Brain microvascular endothelial cell (primary cell): ENCODE measurements around the gene SUCO.
"Not testable (repeated sequence)": the region's sequence is repeated elsewhere in the genome, so short reads cannot be mapped to it uniquely, and the experiment has no call there.

Experiments
- DNase-seq: peaks from one replicate; pipeline ENCODE4 v3.0.0-alpha.2; 2020
- H3K27ac ChIP-seq: fragments of 250-450 bp; sonication (Bioruptor Pico); 2 replicates; pipeline ENCODE4 v1.5.1; 2020; ENCODE audit warnings: mild to moderate bottlenecking, moderate library complexity
- H3K27me3 ChIP-seq: fragments of 250-450 bp; sonication (Bioruptor Pico); replicated peaks from 2 replicates; pipeline ENCODE4 v1.5.1; 2020; ENCODE audit warnings: mild to moderate bottlenecking
- H3K36me3 ChIP-seq: fragments of 250-450 bp; sonication (Bioruptor Pico); replicated peaks from 2 replicates; pipeline ENCODE4 v1.5.1; 2020; ENCODE audit warnings: mild to moderate bottlenecking
- H3K4me3 ChIP-seq: 2 replicates; pipeline ENCODE4 v1.5.1; 2011; ENCODE audit warnings: low read depth, mild to moderate bottlenecking, control low read depth, low read length, moderate library complexity
- CTCF ChIP-seq: IDR thresholded peaks from 2 replicates; pipeline ENCODE4 v1.5.1; 2011; ENCODE audit warnings: low read depth, mild to moderate bottlenecking, moderate library complexity, low read length, control low read depth, inconsistent platforms; ENCODE audit errors: missing control alignments
- in situ Hi-C: cut with HindIII; loops from 2 replicates; pipeline ENCODE4 v1.10.0; 2017; ENCODE audit warnings: low sequenced_read_pairs, low pct_ligation_motif_present

The SUCO gene

GRCh38 chr1:172582889-172583288 lies 49.9 kb downstream of the SUCO start:
- DNase-seq: no peak
- Histone ChIP-seq H3K36me3 (peaks cover 6% of the 10 kb centered on the region), H3K4me3 (no peak overlapping the region), H3K27me3 (no peaks in the 10 kb centered on the region), H3K27ac (no peak overlapping the region)
- peak; percentile 6 for TF ChIP-seq CTCF
- in situ Hi-C loops: no loop called here

DNA sequence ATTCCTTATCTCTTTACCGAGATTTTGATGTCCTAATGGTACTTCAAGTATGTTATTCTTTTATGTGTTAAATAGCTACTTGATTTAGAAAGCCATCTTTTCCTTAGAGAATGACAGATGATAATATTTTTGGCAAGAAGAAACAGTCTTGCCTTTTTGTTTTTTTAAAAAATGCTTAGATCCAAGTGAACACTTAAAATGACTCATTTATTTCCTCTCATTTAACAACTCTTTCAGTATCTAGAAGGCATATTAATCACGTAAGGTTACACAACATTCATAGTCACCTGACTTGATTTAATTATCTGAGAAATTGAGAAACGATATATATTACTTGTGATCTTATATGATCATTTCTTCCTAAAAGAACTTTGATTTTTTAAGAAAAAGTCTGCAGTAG lies 52.4 kb downstream of the SUCO start:
- no peaks in the 10 kb centered on the region for H3K27me3 ChIP-seq
- in situ Hi-C loops: no loop called here
- no peak for DNase-seq
- H3K36me3 ChIP-seq: peaks cover 2% of the 10 kb centered on the region
- TF ChIP-seq CTCF: no peak
- peak overlapping the region; percentile 16 for H3K27ac ChIP-seq
- H3K4me3 ChIP-seq: no peak overlapping the region

DNA sequence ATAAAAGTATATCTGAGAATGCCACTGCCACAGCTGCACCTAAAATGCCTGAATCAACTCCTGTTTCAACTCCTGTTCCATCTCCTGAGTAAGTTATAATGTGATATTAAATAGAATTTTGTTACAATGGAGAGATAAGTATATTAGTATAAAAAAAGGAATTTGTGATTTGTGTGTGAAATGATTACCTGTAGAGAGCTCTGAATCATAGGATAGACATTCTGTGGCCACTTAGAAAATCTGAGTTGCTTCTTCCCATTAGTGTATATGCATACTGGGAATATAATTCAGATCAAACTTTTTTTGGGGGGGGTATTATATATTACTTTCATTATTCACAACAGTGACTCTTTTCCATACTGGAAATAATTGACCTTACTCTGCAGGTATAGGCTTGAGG lies 52.9 kb downstream of the SUCO start:
- DNase-seq: no peak
- in situ Hi-C loops: no loop called here
- peak overlapping the region; percentile 16 for H3K27ac ChIP-seq

DNA sequence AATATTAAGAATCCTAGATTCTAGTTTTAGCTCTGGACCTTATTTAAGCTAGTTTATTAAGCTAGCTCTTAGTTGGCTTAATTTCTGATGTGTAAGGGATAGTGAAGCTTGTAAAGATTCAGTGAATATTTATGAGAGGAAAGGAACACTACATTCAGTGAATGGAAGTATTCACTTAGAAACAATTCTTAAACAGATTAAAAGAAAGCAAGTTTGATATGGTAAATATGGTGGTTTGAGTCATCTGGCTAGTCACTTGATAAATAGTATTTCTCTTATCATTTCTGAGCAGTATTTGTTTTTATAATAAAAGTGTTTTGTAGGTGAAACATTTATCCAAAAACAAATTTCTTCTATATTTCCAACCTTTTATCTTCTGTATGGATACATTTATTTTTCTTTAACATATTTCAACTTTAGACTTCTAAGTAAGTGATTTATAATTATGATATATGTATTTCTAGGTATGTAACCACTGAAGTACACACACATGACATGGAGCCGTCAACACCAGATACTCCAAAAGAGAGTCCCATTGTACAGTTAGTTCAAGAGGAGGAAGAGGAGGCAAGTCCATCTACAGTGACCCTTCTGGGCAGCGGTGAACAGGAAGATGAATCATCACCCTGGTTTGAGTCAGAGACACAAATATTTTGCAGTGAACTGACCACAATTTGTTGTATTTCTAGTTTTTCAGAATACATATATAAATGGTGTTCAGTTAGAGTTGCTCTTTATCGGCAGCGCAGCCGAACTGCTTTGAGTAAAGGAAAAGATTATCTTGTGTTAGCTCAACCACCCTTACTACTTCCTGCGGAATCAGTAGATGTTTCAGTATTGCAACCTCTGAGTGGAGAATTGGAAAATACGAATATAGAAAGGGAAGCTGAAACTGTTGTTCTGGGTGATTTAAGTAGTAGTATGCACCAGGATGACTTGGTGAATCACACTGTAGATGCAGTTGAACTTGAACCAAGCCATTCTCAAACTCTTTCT lies 55.6 kb downstream of the SUCO start:
- H3K27ac ChIP-seq: peak overlapping the region; percentile 72
- TF ChIP-seq CTCF: no peak
- H3K36me3 ChIP-seq: peaks cover 12% of the 10 kb centered on the region
- peak overlapping the region; percentile 26 for H3K4me3 ChIP-seq
- H3K27me3 ChIP-seq: no peaks in the 10 kb centered on the region
- DNase-seq: peak; percentile 93
- in situ Hi-C loops: no loop called here

More for the DNA sequence above, 52.9 kb downstream of the SUCO start:
- Histone ChIP-seq H3K4me3 (no peak overlapping the region), H3K27me3 (no peaks in the 10 kb centered on the region), H3K36me3 (peaks cover 5% of the 10 kb centered on the region)
- no peak for TF ChIP-seq CTCF

GRCh38 chr1:172589553-172589952 lies 56.6 kb downstream of the SUCO start:
- H3K36me3 ChIP-seq: peaks cover 13% of the 10 kb centered on the region
- no peaks in the 10 kb centered on the region for H3K27me3 ChIP-seq
- in situ Hi-C loops: no loop called here
- no peak overlapping the region for H3K4me3 ChIP-seq
- H3K27ac ChIP-seq: peak overlapping the region; percentile 72
- DNase-seq: no peak
- TF ChIP-seq CTCF: no peak

- H3K27ac ChIP-seq, H3K4me3 ChIP-seq, in situ Hi-C loops, DNase-seq, H3K27me3 ChIP-seq: not testable (repeated sequence)
- peaks cover 15% of the 10 kb centered on the region for H3K36me3 ChIP-seq
Observed at GRCh38 chr1:172591429-172591828, 58.5 kb downstream of the SUCO start.

- H3K36me3 ChIP-seq: peaks cover 24% of the 10 kb centered on the region
- in situ Hi-C loops, H3K27ac ChIP-seq, H3K27me3 ChIP-seq, DNase-seq, H3K4me3 ChIP-seq: not testable (repeated sequence)
Observed at GRCh38 chr1:172595066-172595465, 62.1 kb downstream of the SUCO start.

GRCh38 chr1:172596782-172597181 lies 63.8 kb downstream of the SUCO start:
- H3K27me3 ChIP-seq, DNase-seq, H3K27ac ChIP-seq, in situ Hi-C loops, H3K4me3 ChIP-seq: not testable (repeated sequence)
- H3K36me3 ChIP-seq: peaks cover 20% of the 10 kb centered on the region
